Stimulated activated CD8-positive, alpha-beta memory T cell treated with anti-CD3 and anti-CD28 coated beads, Interleukin-7, amount 100 ng/mL, for 24 hours (primary cell): Measurements from ENCODE around the gene CALD1.

Experiments used
- DNase-seq: peaks from one replicate; pipeline ENCODE4 v3.0.0-alpha.2; 2020; ENCODE audit warnings: low read depth

CALD1 gene

DNA sequence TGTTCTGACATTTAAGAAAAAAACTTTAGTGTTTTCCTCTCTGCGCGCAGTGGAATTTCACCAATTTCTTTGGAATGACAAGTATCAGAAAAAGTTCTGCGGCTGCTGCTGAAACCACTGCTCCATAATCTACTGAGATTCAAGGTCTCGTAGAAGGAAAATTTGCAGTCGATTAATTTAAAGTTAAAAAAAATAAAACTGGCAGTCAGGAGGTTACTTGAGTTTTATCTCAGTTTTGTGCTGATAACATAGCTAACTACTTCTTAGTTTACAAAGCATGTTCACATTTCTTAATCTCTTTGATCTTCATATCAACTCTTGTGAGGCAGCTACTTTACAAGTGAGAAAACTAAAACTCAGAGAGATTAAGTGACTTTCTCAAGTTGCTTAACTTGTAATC, 18.2 kb upstream of the CALD1 start:
- no peak for DNase-seq

DNA sequence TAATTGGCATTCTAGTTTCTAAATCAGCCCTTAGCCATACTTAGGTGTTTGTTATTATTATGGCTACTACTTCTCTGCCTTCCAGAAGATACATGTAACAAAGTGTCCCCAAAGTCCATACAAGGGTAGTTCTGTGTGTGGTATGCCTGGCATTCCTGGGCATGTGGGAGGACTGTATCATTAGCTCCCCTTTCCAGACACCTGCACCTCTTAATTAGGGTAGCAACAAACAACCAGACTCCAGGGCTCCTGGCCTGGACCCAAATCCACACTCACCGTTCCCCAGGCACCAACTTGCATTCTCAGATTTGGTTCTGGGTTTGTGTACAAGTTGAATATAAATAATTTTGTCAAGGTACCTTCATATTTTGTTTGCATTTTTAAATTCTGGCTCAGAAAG, 15.5 kb upstream of the CALD1 start:
- no peak for DNase-seq

DNA sequence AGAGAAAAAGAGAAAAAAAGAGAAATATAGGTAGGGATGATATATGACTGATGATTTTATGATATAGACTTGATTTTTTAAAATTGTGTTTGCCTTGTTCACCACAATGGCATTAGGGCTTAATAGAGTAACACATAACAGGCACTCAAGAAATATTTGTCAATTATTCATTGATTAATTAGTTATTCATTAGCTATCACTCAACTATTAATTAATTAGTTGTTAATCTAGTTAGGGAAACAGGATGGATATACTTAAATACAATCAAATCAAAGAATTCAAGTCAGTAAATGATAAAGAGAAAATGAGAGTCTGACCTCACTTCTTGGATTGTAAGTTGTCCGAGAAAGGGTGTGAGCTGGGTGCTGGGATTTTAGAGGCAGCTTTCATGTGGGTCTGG, 15.1 kb upstream of the CALD1 start:
- no peak for DNase-seq

- no peak for DNase-seq
Observed at GRCh38 chr7:134766779-134767519, 12.5 kb upstream of the CALD1 start.

- no peak for DNase-seq
Observed at GRCh38 chr7:134767520-134768168, 11.8 kb upstream of the CALD1 start.

DNA sequence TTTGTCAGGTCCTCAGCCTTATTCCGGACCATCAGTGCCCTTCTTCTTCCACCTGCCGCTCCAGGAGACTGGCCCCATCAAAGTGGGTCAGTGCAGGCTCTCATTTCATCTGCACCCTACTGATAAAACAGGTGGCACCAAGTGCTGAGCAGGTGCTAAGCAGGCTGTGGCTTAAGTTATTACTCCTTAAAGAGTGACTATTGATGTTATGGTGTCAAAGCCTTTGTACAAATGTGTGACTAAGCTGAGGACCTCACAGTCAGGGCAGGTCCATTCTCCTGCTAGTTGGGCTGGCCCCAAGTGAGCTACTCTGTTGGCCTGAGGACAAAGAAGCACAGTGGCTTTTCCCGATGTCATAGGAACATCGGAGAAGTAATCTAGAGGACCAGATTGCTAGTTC, 11.2 kb upstream of the CALD1 start:
- DNase-seq = no peak

DNA sequence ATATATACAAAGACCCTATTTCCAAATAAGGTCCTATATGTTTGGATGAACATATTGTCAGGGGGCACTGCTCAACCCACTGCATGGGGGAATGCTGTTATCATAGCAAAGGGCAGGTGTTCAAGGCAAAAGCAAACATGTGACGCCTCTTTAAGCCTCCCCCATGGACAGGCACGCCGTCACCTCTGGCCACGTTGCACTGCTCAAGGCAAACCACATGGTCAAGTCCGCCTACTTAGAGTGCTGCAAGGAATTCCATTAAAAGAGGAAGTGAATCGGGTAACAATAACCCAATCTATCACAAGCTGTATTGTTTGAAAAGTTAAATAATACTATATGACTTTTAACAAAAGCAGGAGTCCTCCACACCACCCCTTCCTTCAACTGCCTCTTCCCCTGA, 8.8 kb upstream of the CALD1 start:
- DNase-seq = no peak

GRCh38 chr7:134771111-134771510, 8.3 kb upstream of the CALD1 start:
- DNase-seq = no peak

- DNase-seq = no peak
Observed at GRCh38 chr7:134771889-134772288, 7.5 kb upstream of the CALD1 start.

- DNase-seq = no peak
Observed at GRCh38 chr7:134772401-134772800, 7.0 kb upstream of the CALD1 start.

- DNase-seq = no peak
Observed at GRCh38 chr7:134773164-134773563, 6.3 kb upstream of the CALD1 start.

GRCh38 chr7:134774119-134774518, 5.3 kb upstream of the CALD1 start:
- no peak for DNase-seq

GRCh38 chr7:134777470-134777869, 2.0 kb upstream of the CALD1 start:
- DNase-seq = no peak

DNA sequence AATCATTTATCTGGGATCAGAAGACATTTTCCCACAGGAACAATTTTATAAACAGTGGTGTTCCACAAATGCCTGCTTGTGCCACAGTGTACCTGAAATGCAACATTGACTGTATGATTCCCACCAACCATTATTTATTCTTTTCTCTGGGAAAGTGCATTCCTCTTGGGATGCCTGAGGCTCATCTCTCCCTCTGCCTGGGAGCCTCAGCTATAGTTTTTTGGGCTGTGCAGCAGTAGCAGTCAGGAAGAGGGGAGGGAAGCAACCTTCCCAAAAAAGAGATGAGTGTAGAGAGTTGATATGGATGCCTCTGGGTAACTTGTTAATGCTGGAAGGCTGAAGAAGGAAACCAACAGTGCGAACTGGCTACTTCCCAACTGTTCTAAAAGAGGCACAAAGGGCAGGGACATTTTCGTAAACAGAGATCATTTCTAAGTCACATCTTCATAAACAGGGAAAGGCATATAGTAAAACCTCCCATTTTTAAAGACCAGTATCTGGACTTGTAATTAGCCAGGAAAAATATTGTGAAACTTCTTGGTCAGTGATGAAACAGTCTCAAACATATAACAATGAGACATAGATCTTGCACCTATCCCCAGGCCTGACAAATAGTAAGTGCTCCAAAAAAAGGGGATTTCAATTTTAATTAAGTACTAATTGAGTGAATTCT, 1.4 kb upstream of the CALD1 start:
- no peak for DNase-seq

- DNase-seq = no peak
Observed at GRCh38 chr7:134779741-134780065, 269 bp downstream of the CALD1 start.

- no peak for DNase-seq
Observed at GRCh38 chr7:134780166-134780828, 863 bp downstream of the CALD1 start.

- DNase-seq = no peak
Observed at GRCh38 chr7:134781171-134781570, 1.7 kb downstream of the CALD1 start.

DNA sequence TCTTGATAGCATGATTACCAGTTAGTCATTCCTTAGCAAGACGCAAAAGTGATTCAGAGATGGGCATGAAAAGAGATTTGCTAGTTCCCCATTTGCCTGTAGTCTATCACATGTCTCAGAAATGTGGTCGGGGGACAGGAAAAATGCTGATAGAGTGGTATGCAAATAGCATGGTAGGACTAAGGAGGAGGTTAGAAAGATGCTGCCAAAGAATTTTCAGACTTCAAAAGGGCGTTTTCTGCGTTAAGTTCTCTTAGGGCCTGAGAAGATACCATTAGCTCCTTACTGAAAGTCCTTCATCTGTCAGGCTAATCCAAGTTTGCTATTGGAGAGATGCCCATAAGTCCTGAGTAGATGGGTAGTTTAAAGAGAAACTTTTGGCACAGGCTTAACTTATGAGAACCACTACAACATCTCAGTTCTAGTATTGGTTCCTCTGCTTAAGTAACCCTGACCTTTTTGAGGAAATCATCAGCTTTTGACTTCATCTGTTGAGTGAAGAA, 2.7 kb downstream of the CALD1 start:
- no peak for DNase-seq

DNA sequence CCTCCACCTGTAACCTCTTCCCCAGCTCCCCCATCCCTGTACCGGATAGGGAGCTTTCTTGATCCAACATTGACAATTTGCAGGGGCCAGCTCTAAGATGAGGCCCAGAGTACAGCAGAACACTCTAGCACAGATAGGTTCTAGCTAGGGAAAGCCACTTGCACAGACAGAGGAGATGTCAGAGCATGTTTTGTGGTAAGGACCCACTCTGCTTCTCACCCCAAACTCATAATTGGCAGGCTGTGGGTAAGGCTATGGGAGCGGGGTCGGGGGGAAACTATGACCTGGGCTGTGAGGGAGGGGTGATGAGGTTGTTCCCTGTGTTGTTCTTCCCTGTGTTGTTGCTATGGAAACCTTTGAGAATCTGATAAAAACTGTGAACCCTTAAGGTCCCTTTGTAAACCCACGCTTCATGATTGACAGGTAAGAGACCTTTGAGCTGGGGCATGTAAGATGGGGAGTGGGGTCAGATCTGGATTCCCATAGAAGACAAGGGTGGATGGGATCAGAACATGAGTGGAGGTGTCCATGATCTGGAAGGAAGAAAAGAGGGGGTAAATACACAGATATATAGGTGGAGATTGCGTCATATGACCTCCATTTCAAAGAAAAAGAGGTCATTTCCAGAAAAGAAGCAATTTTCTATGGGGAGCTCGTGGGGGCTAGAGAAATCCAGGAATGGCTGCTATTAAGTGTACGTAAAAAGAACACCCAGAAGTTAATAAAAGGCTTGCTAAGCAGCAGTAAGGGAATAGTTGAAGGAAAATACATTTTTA, 4.0 kb downstream of the CALD1 start:
- DNase-seq = no peak

DNA sequence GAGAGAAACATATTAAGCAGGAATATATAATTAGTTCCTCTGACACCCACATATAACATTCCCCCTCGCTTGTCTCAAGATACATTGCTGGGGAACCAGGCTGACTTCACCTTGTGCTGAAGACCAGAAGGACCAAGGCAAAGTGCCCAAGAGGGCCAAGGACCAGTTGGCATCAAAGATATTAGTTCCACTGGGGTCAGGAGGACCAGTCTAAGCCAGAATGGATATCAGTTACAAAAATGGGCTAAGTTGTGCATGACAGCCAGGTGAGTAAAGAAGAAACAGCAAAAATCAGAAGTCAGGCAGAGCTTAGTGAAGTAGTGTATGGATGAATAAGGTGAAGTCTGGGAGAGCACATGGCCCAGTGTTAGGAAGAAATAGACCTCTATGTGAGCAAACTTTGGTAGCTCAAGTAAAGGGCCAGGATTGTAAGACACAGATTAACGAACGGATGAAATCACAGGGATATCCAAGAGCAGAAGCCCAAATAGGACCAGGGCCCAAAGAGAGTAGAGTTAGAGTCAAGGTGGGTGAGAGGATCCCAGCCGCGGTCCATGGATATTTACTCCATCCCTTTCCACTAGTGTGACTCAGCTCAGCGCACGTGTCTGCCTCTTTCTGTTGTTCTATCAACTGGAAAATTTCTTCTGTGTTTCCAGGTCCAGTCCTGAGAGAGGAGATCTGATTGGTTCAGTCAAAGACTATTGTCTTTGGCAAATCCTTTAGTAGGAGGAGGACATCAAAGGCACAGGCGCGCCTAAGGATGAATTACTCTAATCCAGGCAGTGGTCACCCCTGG, 5.0 kb downstream of the CALD1 start:
- DNase-seq = no peak

DNA sequence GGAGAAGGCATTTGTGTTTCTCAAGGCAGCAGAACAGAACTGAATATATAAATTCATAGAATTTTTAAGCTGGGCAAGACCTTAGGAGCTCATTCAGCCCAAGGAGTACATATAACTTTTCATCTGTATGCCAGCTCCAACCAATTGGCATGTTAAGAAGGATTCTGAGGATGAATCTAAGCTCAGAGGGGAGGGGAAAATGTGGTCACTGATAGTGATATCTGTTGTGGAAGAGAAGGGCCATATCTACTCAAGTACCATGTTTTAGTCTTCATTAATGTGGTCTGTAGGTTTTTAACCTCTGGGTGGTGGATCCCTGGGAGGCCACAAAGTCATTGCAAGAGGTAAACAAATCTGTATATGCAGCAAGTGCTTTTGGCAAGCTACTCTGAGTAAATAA, 6.4 kb downstream of the CALD1 start:
- DNase-seq = no peak
